Liver (tissue), 9 donors: ENCODE data around the gene NFATC2. TPM values are rescaled to one million over a fixed set of nuclear protein-coding genes. Genes with fewer than 3 reads are reported as not detected.

Experiments
- DNase-seq: peaks from one replicate; pipeline ENCODE4 v3.0.0-alpha.2; 2017; ENCODE audit warnings: low spot score
- H3K27ac ChIP-seq, 2 donors: one replicate each; pipeline ENCODE4 v1.7.0; 2013; ENCODE audit warnings: inconsistent platforms in 2 of 2, low read length in 2 of 2, control low read depth in 1 of 2, low read depth in 1 of 2, mild to moderate bottlenecking in 1 of 2
- H3K27me3 ChIP-seq, 4 donors: one replicate each; pipeline versions ENCODE4 v1.6.1 to v1.7.0; 2013; ENCODE audit warnings: low read length in 3 of 4, inconsistent platforms in 1 of 4, mild to moderate bottlenecking in 1 of 4, moderate library complexity in 1 of 4; ENCODE audit not compliant: control insufficient read depth in 4 of 4, insufficient read depth in 4 of 4
- H3K36me3 ChIP-seq, 4 donors: one replicate each; pipeline versions ENCODE4 v1.6.1 to v1.7.0; 2013; ENCODE audit warnings: low read length in 3 of 4, mild to moderate bottlenecking in 3 of 4, low read depth in 1 of 4, moderate library complexity in 1 of 4; ENCODE audit not compliant: control insufficient read depth in 4 of 4, insufficient read depth in 3 of 4
- H3K4me1 ChIP-seq, 4 donors: one replicate each; pipeline versions ENCODE4 v1.6.1 to v1.7.0; 2013; ENCODE audit warnings: low read length in 3 of 4, mild to moderate bottlenecking in 3 of 4, moderate library complexity in 1 of 4; ENCODE audit not compliant: control insufficient read depth in 4 of 4, insufficient read depth in 4 of 4
- H3K4me3 ChIP-seq, 3 donors: one replicate each; pipeline versions ENCODE4 v1.6.1 to v1.7.0; 2013; ENCODE audit warnings: low read length in 3 of 3, control low read depth in 1 of 3, low read depth in 1 of 3, mild to moderate bottlenecking in 1 of 3
- H3K9ac ChIP-seq, 2 donors: one replicate each; pipeline ENCODE4 v1.7.0; 2013; ENCODE audit warnings: low read length in 2 of 2, mild to moderate bottlenecking in 2 of 2, moderate library complexity in 2 of 2, control low read depth in 1 of 2, low read depth in 1 of 2
- H3K9me3 ChIP-seq, 4 donors: one replicate each; pipeline versions ENCODE4 v1.6.1 to v1.7.0; 2013; ENCODE audit warnings: low read length in 3 of 4; ENCODE audit not compliant: control insufficient read depth in 4 of 4
- EGR1 ChIP-seq, 2 donors: IDR thresholded peaks; 2 replicates each; pipeline ENCODE4 v1.6.1; 2016 to 2018; ENCODE audit warnings: antibody characterized with exemption in 2 of 2, low read depth in 2 of 2
- FOXA1 ChIP-seq: IDR thresholded peaks from 2 replicates; pipeline ENCODE4 v1.6.1; 2016; ENCODE audit warnings: antibody characterized with exemption
- FOXA2 ChIP-seq: IDR thresholded peaks from 2 replicates; pipeline ENCODE4 v1.6.1; 2016; ENCODE audit warnings: antibody characterized with exemption
- GABPA ChIP-seq, 2 donors: IDR thresholded peaks in 1 of 2; conservative IDR thresholded peaks in 1 of 2; 2 replicates each; pipeline ENCODE4 v1.6.1; 2016; ENCODE audit warnings: antibody characterized with exemption in 2 of 2, mild to moderate bottlenecking in 1 of 2, moderate library complexity in 1 of 2
- HNF4A ChIP-seq, 2 donors: conservative IDR thresholded peaks; 2 replicates each; pipeline ENCODE4 v1.6.1; 2016; ENCODE audit warnings: antibody characterized with exemption in 2 of 2, mild to moderate bottlenecking in 2 of 2
- HNF4G ChIP-seq: IDR thresholded peaks from 2 replicates; pipeline ENCODE4 v1.6.1; 2016; ENCODE audit warnings: antibody characterized with exemption
- JUND ChIP-seq, 2 donors: IDR thresholded peaks; 2 replicates each; pipeline ENCODE4 v1.6.1; 2016; ENCODE audit warnings: antibody characterized with exemption in 2 of 2
- NR2F2 ChIP-seq: IDR thresholded peaks from 2 replicates; pipeline ENCODE4 v1.6.1; 2016; ENCODE audit warnings: antibody characterized with exemption
- RAD21 ChIP-seq, 2 donors: IDR thresholded peaks; 2 replicates each; pipeline ENCODE4 v1.6.1; 2016; ENCODE audit warnings: antibody characterized with exemption in 2 of 2, mild to moderate bottlenecking in 2 of 2
- RXRA ChIP-seq, 2 donors: IDR thresholded peaks; 2 replicates each; pipeline ENCODE4 v1.6.1; 2017 to 2018; ENCODE audit warnings: antibody characterized with exemption in 2 of 2, mild to moderate bottlenecking in 1 of 2
- SP1 ChIP-seq: IDR thresholded peaks from 2 replicates; pipeline ENCODE4 v1.6.1; 2018; ENCODE audit warnings: antibody characterized with exemption, mild to moderate bottlenecking
- TAF1 ChIP-seq: conservative IDR thresholded peaks from 2 replicates; pipeline ENCODE4 v1.6.1; 2016; ENCODE audit warnings: antibody characterized with exemption, mild to moderate bottlenecking
- YY1 ChIP-seq: IDR thresholded peaks from 2 replicates; pipeline ENCODE4 v1.6.1; 2016; ENCODE audit warnings: antibody characterized with exemption, mild to moderate bottlenecking
- WGBS: extraction: QIAGEN DNeasy Blood & Tissue Kit; methylation state at CpG from one replicate; pipeline ENCODE4 v1.1.7; 2013; 5-methylcytosine and 5-hydroxymethylcytosine counted together
- polyA plus RNA-seq, 2 donors: library from polyadenylated mRNA; stranded (reverse) in 1 of 2; unstranded in 1 of 2; fragments of 200-250 nt in 1 of 2; fragments of >200 nt in 1 of 2; fragmentation: Nextera tagmentation in 1 of 2; extraction: Ambion mirVana in 1 of 2; gene quantifications; one replicate each; pipeline versions ENCODE4 v1.2.1 to v1.2.3, GENCODE V29; 2013 to 2015
- total RNA-seq, 2 donors: library from RNA; depleted of rRNA; stranded (reverse); fragments of >200 nt; gene quantifications; one replicate each; pipeline ENCODE4 v1.2.3, GENCODE V29; 2014
- TF ChIP-seq, protein P1 (sequence below): fragments of 150-350 bp; IDR thresholded peaks from 2 replicates; pipeline ENCODE4 v1.5.1; 2017; ENCODE audit warnings: improper control_type of control experiment, low read depth, low read length; ENCODE audit not compliant: missing input control
- TF ChIP-seq, protein P2 (sequence below): IDR thresholded peaks from 2 replicates; pipeline ENCODE4 v1.6.1; 2016; ENCODE audit warnings: antibody characterized with exemption
- TF ChIP-seq, protein P3 (sequence below): IDR thresholded peaks from 2 replicates; pipeline ENCODE4 v1.6.1; 2016; ENCODE audit warnings: antibody characterized with exemption
- TF ChIP-seq, protein P4 (sequence below): IDR thresholded peaks from 2 replicates; pipeline ENCODE4 v1.6.1; 2016; ENCODE audit warnings: antibody characterized with exemption, mild to moderate bottlenecking
- TF ChIP-seq, protein P5 (sequence below): IDR thresholded peaks from 2 replicates; pipeline ENCODE4 v1.6.1; 2016; ENCODE audit warnings: antibody characterized with exemption
- donor health status: healthy.
- donor health status: healthy.
- donor health status: healthy.
- donor health status: healthy.
- donor health status: healthy.

Gene NFATC2
- total and polyA plus RNA-seq, 4 donors: 1.2 to 6.7 (median 2.6) TPM

DNA sequence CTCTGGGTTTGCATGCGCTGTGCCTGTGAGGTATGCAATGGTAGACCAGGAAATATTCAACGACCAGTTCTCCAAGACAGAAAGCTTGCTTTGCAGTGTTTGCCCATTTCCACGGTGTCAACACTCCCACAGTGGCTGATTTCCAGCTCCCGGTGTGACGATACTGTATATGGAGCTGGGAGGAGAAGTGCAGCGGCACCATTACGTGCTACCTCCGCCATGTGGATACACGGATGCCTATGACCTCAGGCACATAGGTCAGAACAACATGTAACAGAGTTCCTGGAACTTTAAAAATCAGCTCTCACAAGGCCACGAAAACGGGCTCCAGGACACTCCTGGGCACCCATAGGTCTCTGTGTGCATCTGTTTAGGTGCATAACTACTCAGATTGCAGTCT, 51.1 kb downstream of the NFATC2 start:
- peaks cover 0 to 7% (median 0%) of the 10 kb centered on the region in 4 donors for H3K4me1 ChIP-seq
- peaks cover 0 to 2% (median 0%) of the 10 kb centered on the region in 4 donors for H3K36me3 ChIP-seq
- no peaks in the 10 kb centered on the region for H3K27me3 ChIP-seq
- no peaks in the 10 kb centered on the region for H3K9me3 ChIP-seq
- H3K4me3 ChIP-seq: no peak overlapping the region
- no peak overlapping the region for H3K9ac ChIP-seq
- DNase-seq: no peak
- TF ChIP-seq HNF4A (conservative IDR thresholded peaks at IDR 0.05) (no peak), RXRA (IDR thresholded peaks at IDR 0.05) (no peak), YY1 (no peak), SP1 (no peak), JUND (IDR thresholded peaks at IDR 0.05) (no peak), HNF4G (no peak), NR2F2 (no peak), TAF1 (no peak), RAD21 (IDR thresholded peaks at IDR 0.05) (no peak), EGR1 (IDR thresholded peaks at IDR 0.05; ENCODE audit: low read depth in 2 of 2) (no peak), FOXA1 (no peak), GABPA (IDR thresholded peaks at IDR 0.05 in 1 of 2, conservative IDR thresholded peaks at IDR 0.05 in 1 of 2) (no peak)
- TF ChIP-seq, protein P1, sequence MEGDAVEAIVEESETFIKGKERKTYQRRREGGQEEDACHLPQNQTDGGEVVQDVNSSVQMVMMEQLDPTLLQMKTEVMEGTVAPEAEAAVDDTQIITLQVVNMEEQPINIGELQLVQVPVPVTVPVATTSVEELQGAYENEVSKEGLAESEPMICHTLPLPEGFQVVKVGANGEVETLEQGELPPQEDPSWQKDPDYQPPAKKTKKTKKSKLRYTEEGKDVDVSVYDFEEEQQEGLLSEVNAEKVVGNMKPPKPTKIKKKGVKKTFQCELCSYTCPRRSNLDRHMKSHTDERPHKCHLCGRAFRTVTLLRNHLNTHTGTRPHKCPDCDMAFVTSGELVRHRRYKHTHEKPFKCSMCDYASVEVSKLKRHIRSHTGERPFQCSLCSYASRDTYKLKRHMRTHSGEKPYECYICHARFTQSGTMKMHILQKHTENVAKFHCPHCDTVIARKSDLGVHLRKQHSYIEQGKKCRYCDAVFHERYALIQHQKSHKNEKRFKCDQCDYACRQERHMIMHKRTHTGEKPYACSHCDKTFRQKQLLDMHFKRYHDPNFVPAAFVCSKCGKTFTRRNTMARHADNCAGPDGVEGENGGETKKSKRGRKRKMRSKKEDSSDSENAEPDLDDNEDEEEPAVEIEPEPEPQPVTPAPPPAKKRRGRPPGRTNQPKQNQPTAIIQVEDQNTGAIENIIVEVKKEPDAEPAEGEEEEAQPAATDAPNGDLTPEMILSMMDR: no peak
- TF ChIP-seq, protein P2, sequence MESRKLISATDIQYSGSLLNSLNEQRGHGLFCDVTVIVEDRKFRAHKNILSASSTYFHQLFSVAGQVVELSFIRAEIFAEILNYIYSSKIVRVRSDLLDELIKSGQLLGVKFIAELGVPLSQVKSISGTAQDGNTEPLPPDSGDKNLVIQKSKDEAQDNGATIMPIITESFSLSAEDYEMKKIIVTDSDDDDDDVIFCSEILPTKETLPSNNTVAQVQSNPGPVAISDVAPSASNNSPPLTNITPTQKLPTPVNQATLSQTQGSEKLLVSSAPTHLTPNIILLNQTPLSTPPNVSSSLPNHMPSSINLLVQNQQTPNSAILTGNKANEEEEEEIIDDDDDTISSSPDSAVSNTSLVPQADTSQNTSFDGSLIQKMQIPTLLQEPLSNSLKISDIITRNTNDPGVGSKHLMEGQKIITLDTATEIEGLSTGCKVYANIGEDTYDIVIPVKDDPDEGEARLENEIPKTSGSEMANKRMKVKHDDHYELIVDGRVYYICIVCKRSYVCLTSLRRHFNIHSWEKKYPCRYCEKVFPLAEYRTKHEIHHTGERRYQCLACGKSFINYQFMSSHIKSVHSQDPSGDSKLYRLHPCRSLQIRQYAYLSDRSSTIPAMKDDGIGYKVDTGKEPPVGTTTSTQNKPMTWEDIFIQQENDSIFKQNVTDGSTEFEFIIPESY: no peak
- TF ChIP-seq, protein P3, sequence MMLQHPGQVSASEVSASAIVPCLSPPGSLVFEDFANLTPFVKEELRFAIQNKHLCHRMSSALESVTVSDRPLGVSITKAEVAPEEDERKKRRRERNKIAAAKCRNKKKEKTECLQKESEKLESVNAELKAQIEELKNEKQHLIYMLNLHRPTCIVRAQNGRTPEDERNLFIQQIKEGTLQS: no peak
- TF ChIP-seq, protein P4, sequence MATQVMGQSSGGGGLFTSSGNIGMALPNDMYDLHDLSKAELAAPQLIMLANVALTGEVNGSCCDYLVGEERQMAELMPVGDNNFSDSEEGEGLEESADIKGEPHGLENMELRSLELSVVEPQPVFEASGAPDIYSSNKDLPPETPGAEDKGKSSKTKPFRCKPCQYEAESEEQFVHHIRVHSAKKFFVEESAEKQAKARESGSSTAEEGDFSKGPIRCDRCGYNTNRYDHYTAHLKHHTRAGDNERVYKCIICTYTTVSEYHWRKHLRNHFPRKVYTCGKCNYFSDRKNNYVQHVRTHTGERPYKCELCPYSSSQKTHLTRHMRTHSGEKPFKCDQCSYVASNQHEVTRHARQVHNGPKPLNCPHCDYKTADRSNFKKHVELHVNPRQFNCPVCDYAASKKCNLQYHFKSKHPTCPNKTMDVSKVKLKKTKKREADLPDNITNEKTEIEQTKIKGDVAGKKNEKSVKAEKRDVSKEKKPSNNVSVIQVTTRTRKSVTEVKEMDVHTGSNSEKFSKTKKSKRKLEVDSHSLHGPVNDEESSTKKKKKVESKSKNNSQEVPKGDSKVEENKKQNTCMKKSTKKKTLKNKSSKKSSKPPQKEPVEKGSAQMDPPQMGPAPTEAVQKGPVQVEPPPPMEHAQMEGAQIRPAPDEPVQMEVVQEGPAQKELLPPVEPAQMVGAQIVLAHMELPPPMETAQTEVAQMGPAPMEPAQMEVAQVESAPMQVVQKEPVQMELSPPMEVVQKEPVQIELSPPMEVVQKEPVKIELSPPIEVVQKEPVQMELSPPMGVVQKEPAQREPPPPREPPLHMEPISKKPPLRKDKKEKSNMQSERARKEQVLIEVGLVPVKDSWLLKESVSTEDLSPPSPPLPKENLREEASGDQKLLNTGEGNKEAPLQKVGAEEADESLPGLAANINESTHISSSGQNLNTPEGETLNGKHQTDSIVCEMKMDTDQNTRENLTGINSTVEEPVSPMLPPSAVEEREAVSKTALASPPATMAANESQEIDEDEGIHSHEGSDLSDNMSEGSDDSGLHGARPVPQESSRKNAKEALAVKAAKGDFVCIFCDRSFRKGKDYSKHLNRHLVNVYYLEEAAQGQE: no peak
- TF ChIP-seq, protein P5, sequence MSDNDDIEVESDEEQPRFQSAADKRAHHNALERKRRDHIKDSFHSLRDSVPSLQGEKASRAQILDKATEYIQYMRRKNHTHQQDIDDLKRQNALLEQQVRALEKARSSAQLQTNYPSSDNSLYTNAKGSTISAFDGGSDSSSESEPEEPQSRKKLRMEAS: no peak
- no peak overlapping the region for H3K27ac ChIP-seq
- WGBS: 79% methylated on average over 11 of the region's 11 CpGs

DNA sequence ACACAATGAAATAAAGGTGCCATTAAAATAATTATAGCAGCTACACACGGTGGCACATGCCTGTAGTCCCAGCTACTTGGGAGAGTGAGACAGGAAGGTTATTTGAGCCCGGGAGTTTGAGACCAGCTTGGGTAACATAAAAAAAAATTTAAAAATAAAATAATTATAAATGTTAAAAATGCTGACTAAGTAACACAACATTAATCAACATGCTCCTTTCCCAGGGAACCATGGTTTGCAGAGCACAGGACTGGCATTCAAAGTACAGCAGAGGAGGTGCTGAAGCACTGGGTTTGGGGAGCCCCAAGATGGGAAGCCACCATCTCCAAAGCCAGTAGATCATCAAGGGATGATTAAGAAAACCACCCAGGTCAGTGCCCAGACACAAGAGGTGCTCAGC, 51.9 kb downstream of the NFATC2 start:
- Histone ChIP-seq H3K4me3 (no peak overlapping the region), H3K9ac (no peak overlapping the region), H3K27ac (no peak overlapping the region), H3K9me3 (no peaks in the 10 kb centered on the region), H3K4me1 (peaks cover 0 to 7% (median 0%) of the 10 kb centered on the region in 4 donors), H3K27me3 (no peaks in the 10 kb centered on the region), H3K36me3 (peaks cover 0 to 2% (median 0%) of the 10 kb centered on the region in 4 donors)
- WGBS: 89% methylated on average over 2 of the region's 2 CpGs
- TF ChIP-seq EGR1 (IDR thresholded peaks at IDR 0.05; ENCODE audit: low read depth in 2 of 2) (no peak), FOXA2 (no peak)
- TF ChIP-seq, protein P4: no peak
- TF ChIP-seq, protein P3: no peak
- no peak for DNase-seq
